Ishikawa (cell line): ENCODE measurements around the gene GGCX.

Source experiments
- CEBPB ChIP-seq: IDR thresholded peaks from 2 replicates; pipeline ENCODE4 v1.6.1; 2012
- CREB1 ChIP-seq: IDR thresholded peaks from 2 replicates; pipeline ENCODE4 v1.6.1; 2012; ENCODE audit warnings: low read depth
- EGR1 ChIP-seq: IDR thresholded peaks from 2 replicates; pipeline ENCODE4 v1.6.1; 2012
- EP300 ChIP-seq: IDR thresholded peaks from 2 replicates; pipeline ENCODE4 v1.6.1; 2012; ENCODE audit warnings: borderline replicate concordance
- FOXM1 ChIP-seq: IDR thresholded peaks from 2 replicates; pipeline ENCODE4 v1.6.1; 2012; ENCODE audit warnings: low read depth, borderline replicate concordance
- NFIC ChIP-seq: IDR thresholded peaks from 2 replicates; pipeline ENCODE4 v1.6.1; 2012
- RAD21 ChIP-seq: IDR thresholded peaks from 2 replicates; pipeline ENCODE4 v1.6.1; 2012; ENCODE audit warnings: low read depth
- TAF1 ChIP-seq: IDR thresholded peaks from 2 replicates; pipeline ENCODE4 v1.6.1; 2012; ENCODE audit warnings: low read depth, mild to moderate bottlenecking
- TCF12 ChIP-seq: IDR thresholded peaks from 2 replicates; pipeline ENCODE4 v1.6.1; 2012; ENCODE audit warnings: low read depth
- TEAD4 ChIP-seq: IDR thresholded peaks from 2 replicates; pipeline ENCODE4 v1.6.1; 2012
- YY1 ChIP-seq: IDR thresholded peaks from 2 replicates; pipeline ENCODE4 v1.6.1; 2012; ENCODE audit warnings: low read depth
- ZBTB7A ChIP-seq: IDR thresholded peaks from 2 replicates; pipeline ENCODE4 v1.6.1; 2012; ENCODE audit warnings: low read depth
- TF ChIP-seq, protein P1 (sequence below): IDR thresholded peaks from 2 replicates; pipeline ENCODE4 v1.6.1; 2012; ENCODE audit warnings: low read depth, mild to moderate bottlenecking
- TF ChIP-seq, protein P2 (sequence below): IDR thresholded peaks from 2 replicates; pipeline ENCODE4 v1.6.1; 2012
- TF ChIP-seq, protein P3 (sequence below): IDR thresholded peaks from 2 replicates; pipeline ENCODE4 v1.6.1; 2012

The GGCX gene

DNA sequence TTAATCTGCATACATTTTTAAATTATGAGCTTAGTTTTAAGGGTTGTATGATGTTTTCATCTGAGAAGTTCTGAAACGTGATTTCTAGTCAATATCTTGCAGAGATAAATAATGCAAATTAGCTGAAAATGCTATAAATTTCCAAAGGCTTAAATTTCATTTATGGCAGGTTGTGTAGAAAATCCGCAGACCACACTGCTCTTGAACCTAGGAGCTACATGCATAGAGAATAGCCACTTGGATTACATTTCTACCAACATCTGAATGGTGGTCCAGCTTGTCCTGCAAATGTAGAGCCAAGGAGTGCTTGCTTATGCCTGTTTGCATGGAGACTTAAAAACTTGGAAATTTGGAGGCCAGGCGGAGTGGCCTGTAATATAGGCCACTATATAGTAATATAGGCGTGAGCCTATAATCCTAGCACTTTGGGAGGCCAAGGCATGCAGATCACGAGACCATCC lies 15.5 kb downstream of the GGCX start:
- TF ChIP-seq NFIC (no peak), YY1 (no peak), RAD21 (no peak), CEBPB (no peak), ZBTB7A (no peak), TAF1 (no peak), EP300 (no peak)

DNA sequence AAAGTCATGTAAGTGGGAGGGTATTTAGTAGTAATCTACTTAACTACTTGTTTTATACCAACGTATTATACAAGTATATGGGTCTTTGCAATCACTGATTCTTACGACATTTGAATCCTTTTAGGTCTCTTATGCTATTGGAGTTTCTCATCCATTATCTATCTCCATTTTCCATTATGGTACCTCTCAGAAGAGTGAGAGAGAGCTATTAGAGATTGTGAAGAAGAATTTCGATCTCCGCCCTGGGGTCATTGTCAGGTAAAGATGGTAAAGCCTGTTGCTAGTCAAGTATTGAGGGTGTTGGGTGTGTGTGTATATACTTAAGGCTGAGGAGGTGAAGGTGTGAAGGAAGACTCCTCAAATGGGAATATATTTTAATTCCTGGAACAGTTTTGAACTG lies 18.5 kb downstream of the GGCX start:
- TF ChIP-seq TEAD4 (no peak), CREB1 (no peak), ZBTB7A (no peak), EGR1 (no peak), YY1 (no peak), FOXM1 (no peak), TAF1 (no peak)
- TF ChIP-seq, protein P1, sequence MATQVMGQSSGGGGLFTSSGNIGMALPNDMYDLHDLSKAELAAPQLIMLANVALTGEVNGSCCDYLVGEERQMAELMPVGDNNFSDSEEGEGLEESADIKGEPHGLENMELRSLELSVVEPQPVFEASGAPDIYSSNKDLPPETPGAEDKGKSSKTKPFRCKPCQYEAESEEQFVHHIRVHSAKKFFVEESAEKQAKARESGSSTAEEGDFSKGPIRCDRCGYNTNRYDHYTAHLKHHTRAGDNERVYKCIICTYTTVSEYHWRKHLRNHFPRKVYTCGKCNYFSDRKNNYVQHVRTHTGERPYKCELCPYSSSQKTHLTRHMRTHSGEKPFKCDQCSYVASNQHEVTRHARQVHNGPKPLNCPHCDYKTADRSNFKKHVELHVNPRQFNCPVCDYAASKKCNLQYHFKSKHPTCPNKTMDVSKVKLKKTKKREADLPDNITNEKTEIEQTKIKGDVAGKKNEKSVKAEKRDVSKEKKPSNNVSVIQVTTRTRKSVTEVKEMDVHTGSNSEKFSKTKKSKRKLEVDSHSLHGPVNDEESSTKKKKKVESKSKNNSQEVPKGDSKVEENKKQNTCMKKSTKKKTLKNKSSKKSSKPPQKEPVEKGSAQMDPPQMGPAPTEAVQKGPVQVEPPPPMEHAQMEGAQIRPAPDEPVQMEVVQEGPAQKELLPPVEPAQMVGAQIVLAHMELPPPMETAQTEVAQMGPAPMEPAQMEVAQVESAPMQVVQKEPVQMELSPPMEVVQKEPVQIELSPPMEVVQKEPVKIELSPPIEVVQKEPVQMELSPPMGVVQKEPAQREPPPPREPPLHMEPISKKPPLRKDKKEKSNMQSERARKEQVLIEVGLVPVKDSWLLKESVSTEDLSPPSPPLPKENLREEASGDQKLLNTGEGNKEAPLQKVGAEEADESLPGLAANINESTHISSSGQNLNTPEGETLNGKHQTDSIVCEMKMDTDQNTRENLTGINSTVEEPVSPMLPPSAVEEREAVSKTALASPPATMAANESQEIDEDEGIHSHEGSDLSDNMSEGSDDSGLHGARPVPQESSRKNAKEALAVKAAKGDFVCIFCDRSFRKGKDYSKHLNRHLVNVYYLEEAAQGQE, result no peak

DNA sequence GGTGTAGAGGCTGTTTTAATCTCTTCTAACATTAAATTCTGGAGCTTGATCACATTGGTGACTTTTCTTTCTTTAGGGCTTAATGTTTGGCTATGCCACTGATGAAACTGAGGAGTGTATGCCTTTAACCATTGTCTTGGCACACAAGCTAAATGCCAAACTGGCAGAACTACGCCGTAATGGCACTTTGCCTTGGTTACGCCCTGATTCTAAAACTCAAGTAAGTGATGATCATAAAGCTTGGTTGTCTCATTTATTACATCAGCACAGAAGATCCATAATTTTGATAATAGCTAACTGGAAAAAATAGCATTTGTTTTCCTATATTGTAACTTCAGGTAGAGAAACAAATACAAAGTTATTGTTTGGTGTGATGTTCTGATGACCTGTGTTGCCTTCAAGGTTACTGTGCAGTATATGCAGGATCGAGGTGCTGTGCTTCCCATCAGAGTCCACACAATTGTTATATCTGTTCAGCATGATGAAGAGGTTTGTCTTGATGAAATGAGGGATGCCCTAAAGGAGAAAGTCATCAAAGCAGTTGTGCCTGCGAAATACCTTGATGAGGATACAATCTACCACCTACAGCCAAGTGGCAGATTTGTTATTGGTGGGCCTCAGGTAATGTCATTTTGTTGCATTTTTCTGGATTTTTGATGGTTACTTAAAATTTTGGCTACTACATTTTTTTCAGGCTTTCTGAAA lies 19.4 kb downstream of the GGCX start:
- TF ChIP-seq, protein P2, sequence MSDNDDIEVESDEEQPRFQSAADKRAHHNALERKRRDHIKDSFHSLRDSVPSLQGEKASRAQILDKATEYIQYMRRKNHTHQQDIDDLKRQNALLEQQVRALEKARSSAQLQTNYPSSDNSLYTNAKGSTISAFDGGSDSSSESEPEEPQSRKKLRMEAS, result no peak
- TF ChIP-seq EP300 (no peak), FOXM1 (no peak), NFIC (no peak), TCF12 (no peak), ZBTB7A (no peak), TEAD4 (no peak), EGR1 (no peak), CEBPB (no peak), RAD21 (no peak), CREB1 (no peak)
- TF ChIP-seq, protein P3, sequence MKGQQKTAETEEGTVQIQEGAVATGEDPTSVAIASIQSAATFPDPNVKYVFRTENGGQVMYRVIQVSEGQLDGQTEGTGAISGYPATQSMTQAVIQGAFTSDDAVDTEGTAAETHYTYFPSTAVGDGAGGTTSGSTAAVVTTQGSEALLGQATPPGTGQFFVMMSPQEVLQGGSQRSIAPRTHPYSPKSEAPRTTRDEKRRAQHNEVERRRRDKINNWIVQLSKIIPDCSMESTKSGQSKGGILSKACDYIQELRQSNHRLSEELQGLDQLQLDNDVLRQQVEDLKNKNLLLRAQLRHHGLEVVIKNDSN, result no peak

DNA sequence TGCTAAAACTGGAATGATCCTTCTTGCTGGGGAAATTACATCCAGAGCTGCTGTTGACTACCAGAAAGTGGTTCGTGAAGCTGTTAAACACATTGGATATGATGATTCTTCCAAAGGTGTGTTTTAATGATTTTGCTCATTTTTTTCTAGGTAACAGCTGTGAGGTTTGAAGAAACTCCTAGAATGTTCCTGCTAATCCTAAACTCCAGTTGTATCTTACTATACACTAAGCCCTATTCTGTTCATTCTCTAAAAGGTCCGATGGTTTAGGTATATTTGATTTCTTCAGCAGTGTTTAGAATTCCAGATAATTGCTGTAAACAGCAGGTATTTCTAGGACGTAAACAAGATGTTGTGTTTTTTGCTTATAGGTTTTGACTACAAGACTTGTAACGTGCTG lies 20.0 kb downstream of the GGCX start:
- no peak for TF ChIP-seq TEAD4
- no peak for TF ChIP-seq TCF12
- TF ChIP-seq, protein P3, result no peak
- TF ChIP-seq, protein P1, result no peak
- TF ChIP-seq FOXM1, result no peak

DNA sequence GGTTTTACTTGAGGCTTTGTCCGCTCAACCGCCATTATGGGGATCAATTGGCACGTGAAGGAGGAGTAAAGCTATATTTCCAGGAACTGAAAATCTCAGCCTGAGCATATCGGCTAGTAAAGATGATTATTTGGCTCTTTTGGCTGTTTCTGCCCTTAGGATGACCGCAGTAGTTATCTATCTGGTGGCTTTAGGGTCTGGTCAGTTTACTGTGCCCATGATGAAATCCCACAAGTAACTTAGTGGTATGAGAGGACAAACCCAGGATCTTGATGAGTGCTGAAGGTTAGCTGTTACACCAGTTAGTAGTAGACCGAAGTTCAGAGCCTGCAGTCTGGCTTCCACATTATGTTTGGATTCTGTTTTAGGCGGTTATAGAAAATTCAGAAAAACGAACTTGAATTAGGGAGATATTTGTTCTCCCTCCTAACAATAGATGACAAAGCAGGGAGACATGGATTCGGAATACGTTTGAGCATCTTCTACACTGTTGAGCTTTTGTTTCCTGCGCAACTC lies 21.1 kb downstream of the GGCX start:
- no peak for TF ChIP-seq FOXM1
- peak; percentile 4; the same call in 1 of the 2 replicates for TF ChIP-seq TAF1
- TF ChIP-seq YY1, result peak; percentile 62
- TF ChIP-seq EGR1, result no peak

DNA sequence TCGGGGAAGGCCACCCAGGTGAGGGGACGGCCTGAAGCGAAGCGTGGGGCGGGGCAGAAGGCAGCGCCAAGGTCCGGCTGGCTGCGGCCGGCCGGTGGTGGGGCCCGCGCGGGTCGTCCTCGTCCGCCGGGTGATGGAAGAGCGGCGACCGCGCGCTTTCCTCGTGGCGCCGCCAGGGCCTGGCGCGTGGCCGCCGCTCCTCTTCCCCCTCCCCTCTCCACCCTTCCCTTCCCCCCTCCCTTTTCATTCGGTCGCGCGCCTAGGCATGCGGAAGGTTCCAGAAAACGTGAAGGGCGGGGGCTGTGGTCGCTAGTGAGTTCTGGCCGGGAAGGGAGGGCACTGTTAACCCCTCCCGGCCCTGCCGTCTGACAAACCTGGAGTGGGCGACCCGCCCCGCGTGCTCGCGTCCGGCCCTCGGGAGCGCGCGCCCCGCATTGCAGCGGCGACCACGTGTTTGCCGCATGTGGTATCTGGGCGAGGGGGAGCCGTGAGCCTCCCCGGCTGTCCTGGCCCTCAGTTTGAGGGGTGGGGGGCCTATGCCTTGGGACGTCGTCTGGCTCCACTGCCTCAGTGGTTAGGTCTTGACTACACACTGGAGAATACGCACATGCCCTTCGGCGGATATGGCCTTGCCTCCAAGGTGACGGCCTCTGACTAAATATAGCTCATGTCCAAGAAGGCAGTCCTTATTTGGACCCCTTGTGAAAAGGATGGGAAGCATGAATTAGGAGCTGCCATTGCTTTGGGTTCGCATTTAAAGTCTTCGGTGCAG lies 21.7 kb downstream of the GGCX start:
- TF ChIP-seq ZBTB7A, result no peak
- TF ChIP-seq RAD21, result no peak
- TF ChIP-seq, protein P1, result no peak
- TF ChIP-seq, protein P2, result peak; percentile 97
- TF ChIP-seq CEBPB, result no peak
- no peak for TF ChIP-seq NFIC
- TF ChIP-seq, protein P3, result peak; percentile 67
- no peak for TF ChIP-seq TCF12
- TF ChIP-seq TEAD4, result peak; percentile 14; the same call in 1 of the 2 replicates
- TF ChIP-seq TAF1, result no peak
- no peak for TF ChIP-seq EP300
